Measurements from ENCODE around the gene LIFR. TPM values are rescaled to one million over a fixed set of nuclear protein-coding genes. Genes with fewer than 3 reads are reported as not detected.

The LIFR gene
- total RNA-seq, 1 donor from 2014 or later: 2.2 TPM

GRCh38 chr5:38438757-38439156 lies 117.7 kb downstream of the LIFR start:
- no peak overlapping the region for H3K4me3 Mint-ChIP-seq
- Histone ChIP-seq H3K27me3 (no peaks in the 10 kb centered on the region), H3F3A (ENCODE audit: low read depth) (no peaks in the 10 kb centered on the region), H3K4me3 (no peak overlapping the region), H3K4me1 (no peaks in the 10 kb centered on the region), H3K9me3 (ENCODE audit: low read depth) (no peaks in the 10 kb centered on the region), H3K9ac (no peak overlapping the region), H2AFZ (replicated peaks) (no peak overlapping the region), H3K27ac (no peak overlapping the region), H3K79me2 (ENCODE audit: low read depth) (no peaks in the 10 kb centered on the region), H4K20me1 (ENCODE audit: low read depth) (no peaks in the 10 kb centered on the region), H3K4me2 (no peak overlapping the region), H3K36me3 (no peaks in the 10 kb centered on the region)
- no peak for TF ChIP-seq EZH2 (IDR thresholded peaks at IDR 0.05)
- H3K27ac Mint-ChIP-seq: no peak overlapping the region
- H3K36me3 Mint-ChIP-seq: peaks cover 2% of the 10 kb centered on the region
- no peak for DNase-seq (ENCODE audit: low spot score)
- peaks cover 12% of the 10 kb centered on the region for H3K4me1 Mint-ChIP-seq
- peaks cover 2% of the 10 kb centered on the region for H3K27me3 Mint-ChIP-seq (ENCODE audit: insufficient read depth, low read depth)
- H3K9me3 Mint-ChIP-seq: peaks cover 4% of the 10 kb centered on the region

DNA sequence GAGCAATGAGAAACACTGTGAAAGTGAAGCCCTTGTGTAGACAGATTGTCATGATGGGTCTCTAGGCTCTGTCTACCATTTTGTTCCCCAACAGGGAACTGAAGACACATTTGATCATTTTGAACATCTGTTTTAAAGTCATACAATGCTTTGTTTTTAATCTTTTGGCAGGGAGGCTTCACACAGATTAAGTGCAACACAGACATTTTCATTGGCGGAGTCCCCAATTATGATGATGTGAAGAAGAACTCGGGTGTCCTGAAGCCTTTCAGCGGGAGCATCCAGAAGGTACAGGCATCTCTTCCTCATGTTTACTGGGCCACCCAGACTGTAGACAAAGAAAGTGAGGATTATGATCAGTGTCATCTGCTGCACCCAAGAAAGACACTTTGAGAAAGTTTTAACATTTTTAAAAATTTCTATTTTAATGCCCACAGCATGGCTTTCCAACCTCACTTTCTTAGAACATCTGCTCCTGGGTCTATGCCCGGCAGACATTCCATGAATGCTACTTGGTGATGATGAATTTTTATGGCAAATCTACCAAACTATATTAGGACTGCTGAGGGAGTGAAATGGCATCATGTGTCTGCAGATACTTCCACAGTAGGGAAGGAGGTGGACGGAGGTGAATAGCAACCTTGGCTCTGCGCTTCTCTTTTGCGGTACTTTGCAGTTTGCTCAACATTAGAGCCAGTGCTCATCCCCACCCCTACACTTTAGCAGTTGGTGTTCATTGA lies 121.3 kb downstream of the LIFR start:
- Histone ChIP-seq H3K36me3 (no peaks in the 10 kb centered on the region), H2AFZ (replicated peaks) (no peak overlapping the region), H3K4me3 (no peak overlapping the region), H3F3A (ENCODE audit: low read depth) (no peaks in the 10 kb centered on the region), H4K20me1 (ENCODE audit: low read depth) (no peaks in the 10 kb centered on the region), H3K4me1 (no peaks in the 10 kb centered on the region), H3K4me2 (no peak overlapping the region), H3K9me3 (ENCODE audit: low read depth) (no peaks in the 10 kb centered on the region), H3K79me2 (ENCODE audit: low read depth) (no peaks in the 10 kb centered on the region), H3K27ac (no peak overlapping the region), H3K27me3 (no peaks in the 10 kb centered on the region), H3K9ac (no peak overlapping the region)
- no peak overlapping the region for H3K27ac Mint-ChIP-seq
- DNase-seq (ENCODE audit: low spot score): no peak
- H3K4me3 Mint-ChIP-seq: no peak overlapping the region
- TF ChIP-seq EZH2phosphoT487 (IDR thresholded peaks at IDR 0.05): no peak
- TF ChIP-seq, protein P1, sequence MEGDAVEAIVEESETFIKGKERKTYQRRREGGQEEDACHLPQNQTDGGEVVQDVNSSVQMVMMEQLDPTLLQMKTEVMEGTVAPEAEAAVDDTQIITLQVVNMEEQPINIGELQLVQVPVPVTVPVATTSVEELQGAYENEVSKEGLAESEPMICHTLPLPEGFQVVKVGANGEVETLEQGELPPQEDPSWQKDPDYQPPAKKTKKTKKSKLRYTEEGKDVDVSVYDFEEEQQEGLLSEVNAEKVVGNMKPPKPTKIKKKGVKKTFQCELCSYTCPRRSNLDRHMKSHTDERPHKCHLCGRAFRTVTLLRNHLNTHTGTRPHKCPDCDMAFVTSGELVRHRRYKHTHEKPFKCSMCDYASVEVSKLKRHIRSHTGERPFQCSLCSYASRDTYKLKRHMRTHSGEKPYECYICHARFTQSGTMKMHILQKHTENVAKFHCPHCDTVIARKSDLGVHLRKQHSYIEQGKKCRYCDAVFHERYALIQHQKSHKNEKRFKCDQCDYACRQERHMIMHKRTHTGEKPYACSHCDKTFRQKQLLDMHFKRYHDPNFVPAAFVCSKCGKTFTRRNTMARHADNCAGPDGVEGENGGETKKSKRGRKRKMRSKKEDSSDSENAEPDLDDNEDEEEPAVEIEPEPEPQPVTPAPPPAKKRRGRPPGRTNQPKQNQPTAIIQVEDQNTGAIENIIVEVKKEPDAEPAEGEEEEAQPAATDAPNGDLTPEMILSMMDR (IDR thresholded peaks at IDR 0.05): no peak
- TF ChIP-seq EZH2 (IDR thresholded peaks at IDR 0.05): no peak
- peaks cover 4% of the 10 kb centered on the region for H3K9me3 Mint-ChIP-seq
- H3K36me3 Mint-ChIP-seq: peaks cover 2% of the 10 kb centered on the region
- peaks cover 16% of the 10 kb centered on the region for H3K4me1 Mint-ChIP-seq
- H3K27me3 Mint-ChIP-seq (ENCODE audit: insufficient read depth, low read depth): peaks cover 2% of the 10 kb centered on the region

DNA sequence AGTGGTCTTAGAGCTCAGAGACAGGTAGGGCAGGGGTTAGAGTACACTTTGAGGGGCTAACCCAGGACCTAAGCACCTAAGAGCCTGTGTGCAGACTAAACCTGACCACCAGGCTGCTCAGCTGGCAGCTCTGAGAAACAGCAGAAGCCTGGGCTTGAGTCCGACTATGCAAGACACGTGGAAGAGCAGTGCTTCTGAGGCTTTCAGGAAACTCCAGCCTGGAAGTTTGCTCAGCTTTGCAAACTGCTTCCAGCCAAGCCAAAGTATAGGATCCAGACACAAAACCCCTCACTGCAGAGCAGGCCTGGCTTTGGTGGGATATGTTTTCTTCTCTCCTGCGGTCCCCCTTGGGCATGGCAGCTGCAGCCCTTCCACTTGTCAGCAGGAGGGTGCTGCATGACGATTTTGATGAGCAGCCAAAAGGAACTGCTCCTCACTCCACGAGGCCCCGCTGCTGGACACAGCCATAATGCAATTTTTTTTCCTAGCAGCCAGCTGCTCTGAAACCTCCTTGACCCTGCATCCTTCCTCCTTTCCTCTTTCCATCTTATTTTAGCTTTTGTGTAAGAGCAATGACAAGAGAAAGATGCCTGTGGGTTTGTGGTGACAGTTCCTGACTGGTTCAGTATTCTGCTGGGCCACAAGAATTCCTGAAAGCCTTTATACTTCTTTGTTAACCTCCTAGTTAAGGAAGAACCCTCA lies 123.1 kb downstream of the LIFR start:
- H3K36me3 Mint-ChIP-seq: peaks cover 2% of the 10 kb centered on the region
- Histone ChIP-seq H2AFZ (replicated peaks) (no peak overlapping the region), H3K4me1 (no peaks in the 10 kb centered on the region), H3K4me2 (no peak overlapping the region), H3K9me3 (ENCODE audit: low read depth) (no peaks in the 10 kb centered on the region), H3F3A (ENCODE audit: low read depth) (no peaks in the 10 kb centered on the region), H3K4me3 (no peak overlapping the region), H3K27me3 (no peaks in the 10 kb centered on the region), H3K9ac (no peak overlapping the region), H4K20me1 (ENCODE audit: low read depth) (no peaks in the 10 kb centered on the region), H3K79me2 (ENCODE audit: low read depth) (no peaks in the 10 kb centered on the region), H3K36me3 (no peaks in the 10 kb centered on the region), H3K27ac (no peak overlapping the region)
- TF ChIP-seq EZH2 (IDR thresholded peaks at IDR 0.05) (no peak), EZH2phosphoT487 (IDR thresholded peaks at IDR 0.05) (no peak)
- TF ChIP-seq, protein P1 (IDR thresholded peaks at IDR 0.05): no peak
- H3K27me3 Mint-ChIP-seq (ENCODE audit: insufficient read depth, low read depth): peaks cover 2% of the 10 kb centered on the region
- peak overlapping the region; percentile 29 for H3K27ac Mint-ChIP-seq
- H3K4me1 Mint-ChIP-seq: peaks cover 16% of the 10 kb centered on the region
- no peak for DNase-seq (ENCODE audit: low spot score)
- H3K4me3 Mint-ChIP-seq: no peak overlapping the region
- peaks cover 4% of the 10 kb centered on the region for H3K9me3 Mint-ChIP-seq
